K562 (cell line): ENCODE data around the gene SUMF1. TPM values are rescaled to one million over a fixed set of nuclear protein-coding genes. Genes with fewer than 3 reads are reported as not detected.

Experiments
- BRF1 ChIP-seq: IDR thresholded peaks from 3 replicates; pipeline ENCODE4 v1.6.1; 2011; ENCODE audit warnings: borderline replicate concordance, mild to moderate bottlenecking; ENCODE audit not compliant: insufficient read length; ENCODE audit errors: extremely low read depth
- CREB1 ChIP-seq, 2 experiments: sonication (generic) in 1 of 2; formaldehyde crosslinking in 1 of 2; IDR thresholded peaks; 2 replicates each; pipeline versions ENCODE4 v1.6.1 to v1.8.0; 2012 to 2022; ENCODE audit warnings: inconsistent platforms in 1 of 2, mild to moderate bottlenecking in 1 of 2, missing genetic modification reagents in 1 of 2, moderate library complexity in 1 of 2
- CTBP1 ChIP-seq: fragments of 450-650 bp; IDR thresholded peaks from 2 replicates; pipeline ENCODE4 v1.6.1; 2016; ENCODE audit warnings: borderline replicate concordance
- ETV6 ChIP-seq, 3 experiments: fragments of 150-350 bp in 1 of 3; sonication (generic) in 1 of 3; formaldehyde crosslinking in 1 of 3; IDR thresholded peaks; 2 replicates each; pipeline versions ENCODE4 v1.6.1 to v1.8.0; 2014 to 2022; ENCODE audit warnings: borderline replicate concordance in 2 of 3, low read depth in 2 of 3, antibody characterized with exemption in 1 of 3, low read length in 1 of 3, mild to moderate bottlenecking in 1 of 3, missing genetic modification reagents in 1 of 3
- HOXB6 ChIP-seq: fragments of 250-450 bp; sonication (Bioruptor Pico); IDR thresholded peaks from 2 replicates; pipeline ENCODE4 v1.5.1; 2022; ENCODE audit warnings: mild to moderate bottlenecking, borderline replicate concordance
- MAFF ChIP-seq: IDR thresholded peaks from 2 replicates; pipeline ENCODE4 v1.6.1; 2012; ENCODE audit warnings: low read length, improper control_type of control experiment
- NFATC3 ChIP-seq: fragments of 450-650 bp; IDR thresholded peaks from 2 replicates; pipeline ENCODE4 v1.6.1; 2017; ENCODE audit warnings: mild to moderate bottlenecking
- NR4A1 ChIP-seq, 2 experiments: fragments of 250-450 bp in 1 of 2; fragments of 450-650 bp in 1 of 2; sonication (Bioruptor Pico) in 1 of 2; IDR thresholded peaks; 2 replicates each; pipeline versions ENCODE4 v1.4.0 to v1.6.1; 2016 to 2020; ENCODE audit warnings: mild to moderate bottlenecking in 2 of 2, missing compliant biosample characterization in 1 of 2, missing genetic modification characterization in 1 of 2, moderate library complexity in 1 of 2
- RAD51 ChIP-seq: fragments of 450-650 bp; IDR thresholded peaks from 2 replicates; pipeline ENCODE4 v1.7.1; 2016; ENCODE audit warnings: low read depth, mild to moderate bottlenecking, borderline replicate concordance
- RNF2 ChIP-seq: sonication (generic); IDR thresholded peaks from 2 replicates; pipeline ENCODE4 v1.6.1; 2016
- RUNX1 ChIP-seq: sonication (generic); IDR thresholded peaks from 2 replicates; pipeline ENCODE4 v1.6.1; 2016; ENCODE audit warnings: antibody characterized with exemption, low read depth
- SAFB2 ChIP-seq: fragments of 200-400 bp; formaldehyde crosslinking; IDR thresholded peaks from 2 replicates; pipeline ENCODE4 v1.6.1; 2018; ENCODE audit warnings: borderline replicate concordance, low read length, low read depth, moderate library complexity; ENCODE audit not compliant: severe bottlenecking
- TAL1 ChIP-seq: fragments of 450-650 bp; IDR thresholded peaks from 2 replicates; pipeline ENCODE4 v1.6.1; 2016; ENCODE audit warnings: mild to moderate bottlenecking
- TEAD4 ChIP-seq, 2 experiments: sonication (generic) in 1 of 2; formaldehyde crosslinking in 1 of 2; IDR thresholded peaks; 2 replicates each; pipeline versions ENCODE4 v1.6.1 to v1.8.0; 2012 to 2022; ENCODE audit warnings: borderline replicate concordance in 1 of 2, inconsistent platforms in 1 of 2, low read length in 1 of 2, mild to moderate bottlenecking in 1 of 2, missing genetic modification reagents in 1 of 2
- ZC3H8 ChIP-seq: fragments of 450-650 bp; IDR thresholded peaks from 2 replicates; pipeline ENCODE4 v1.6.1; 2017
- polyA plus RNA-seq, 8 experiments: library from polyadenylated mRNA; depleted of rRNA in 4 of 8; stranded (reverse) in 5 of 8; unstranded in 3 of 8; fragments of >200 nt; fragmentation: Nextera tagmentation in 2 of 8; fragmentation: Illumina TruSeq in 1 of 8; extraction: Ambion mirVana in 2 of 8; extraction: Trizol in 1 of 8; gene quantifications; 2 replicates each; pipeline versions ENCODE4 v1.2.1 to v1.2.3, GENCODE V29; 2011 to 2014; ENCODE audit warnings: inconsistent platforms in 1 of 8, missing spikeins in 1 of 8
- total RNA-seq, 7 experiments: library from RNA; depleted of rRNA in 6 of 7; stranded (reverse); fragments of >200 nt in 6 of 7; fragmentation: Illumina TruSeq in 2 of 7; extraction: Trizol in 2 of 7; gene quantifications; 2 replicates each; pipeline versions ENCODE4 v1.2.1 to v1.2.3, GENCODE V29; 2011 to 2021; ENCODE audit warnings: low replicate concordance in 1 of 7
- TF ChIP-seq, protein P1 (sequence below): fragments of 450-650 bp; formaldehyde crosslinking; IDR thresholded peaks from 2 replicates; pipeline ENCODE4 v1.4.0; 2020; ENCODE audit warnings: mild to moderate bottlenecking, moderate library complexity
- TF ChIP-seq, protein P2 (sequence below): sonication (generic); formaldehyde crosslinking; IDR thresholded peaks from 2 replicates; pipeline ENCODE4 v1.8.1; 2023; ENCODE audit warnings: mild to moderate bottlenecking, missing genetic modification reagents
- TF ChIP-seq, protein P3 (sequence below): fragments of 250-450 bp; sonication (Bioruptor Pico); IDR thresholded peaks from 2 replicates; pipeline ENCODE4 v1.5.0; 2021; ENCODE audit warnings: mild to moderate bottlenecking, borderline replicate concordance
- TF ChIP-seq, protein P4 (sequence below): conservative IDR thresholded peaks from 2 replicates; pipeline ENCODE4 v1.6.1; 2011; ENCODE audit warnings: low read depth, mild to moderate bottlenecking, low read length; ENCODE audit not compliant: control insufficient read depth

The SUMF1 gene
- total and polyA plus RNA-seq, 9 of the 15 experiments (the other 6 are each of a cell fraction or from before 2014, with no cell fraction given), result 1.3 to 7.4 (median 4.2) TPM

DNA sequence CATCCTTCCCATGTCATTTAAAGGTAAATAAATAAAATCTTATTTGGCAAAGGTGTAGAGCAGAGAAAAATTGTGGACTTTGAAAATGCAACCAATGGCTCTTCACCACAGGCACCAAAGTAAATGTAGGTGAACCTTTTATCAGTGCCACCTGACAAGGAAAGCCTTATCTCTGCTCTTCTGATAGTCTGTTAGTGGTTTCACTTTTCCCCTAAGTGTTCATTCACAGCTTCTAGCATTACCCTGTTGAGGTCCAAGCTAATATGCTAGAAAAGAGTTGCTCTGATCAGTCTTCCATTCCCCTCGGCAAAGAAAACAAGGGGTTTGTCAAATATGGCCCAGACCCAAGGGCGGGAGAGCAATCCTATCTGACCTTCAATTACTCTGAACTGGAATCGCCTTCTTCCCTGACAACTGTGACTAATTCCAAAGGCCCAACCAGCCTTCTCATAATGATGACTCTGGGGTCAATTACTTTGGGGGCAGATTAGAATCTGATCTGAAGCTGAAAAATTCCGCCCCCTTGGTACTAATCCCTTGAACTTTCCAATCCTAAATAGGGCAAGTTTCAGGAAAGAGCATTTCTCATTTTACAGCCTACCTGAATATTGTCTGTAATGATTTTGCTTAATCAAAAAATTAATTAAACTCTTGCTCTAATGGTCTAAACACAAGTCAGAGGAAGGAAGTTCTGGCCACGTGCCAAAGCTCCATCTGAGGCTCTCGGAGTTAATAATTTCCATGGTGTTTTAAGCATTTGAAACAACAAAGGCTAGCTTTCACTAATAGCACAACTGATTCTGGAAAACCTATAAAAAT, 111.5 kb downstream of the SUMF1 start (continued):
- TF ChIP-seq, protein P1, sequence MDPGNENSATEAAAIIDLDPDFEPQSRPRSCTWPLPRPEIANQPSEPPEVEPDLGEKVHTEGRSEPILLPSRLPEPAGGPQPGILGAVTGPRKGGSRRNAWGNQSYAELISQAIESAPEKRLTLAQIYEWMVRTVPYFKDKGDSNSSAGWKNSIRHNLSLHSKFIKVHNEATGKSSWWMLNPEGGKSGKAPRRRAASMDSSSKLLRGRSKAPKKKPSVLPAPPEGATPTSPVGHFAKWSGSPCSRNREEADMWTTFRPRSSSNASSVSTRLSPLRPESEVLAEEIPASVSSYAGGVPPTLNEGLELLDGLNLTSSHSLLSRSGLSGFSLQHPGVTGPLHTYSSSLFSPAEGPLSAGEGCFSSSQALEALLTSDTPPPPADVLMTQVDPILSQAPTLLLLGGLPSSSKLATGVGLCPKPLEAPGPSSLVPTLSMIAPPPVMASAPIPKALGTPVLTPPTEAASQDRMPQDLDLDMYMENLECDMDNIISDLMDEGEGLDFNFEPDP, result no peak
- TF ChIP-seq BRF1 (no peak), NFATC3 (no peak), CTBP1 (peak; percentile 68; the same call in 1 of the 2 replicates), SAFB2 (no peak), CREB1 (IDR thresholded peaks at IDR 0.05) (no peak), CREB1 (CRISPR knock-in tag; IDR thresholded peaks at IDR 0.05) (no peak), MAFF (no peak), RNF2 (no peak), HOXB6 (no peak), TAL1 (peak; percentile 78), ZC3H8 (no peak), NR4A1 (CRISPR knock-in tag; IDR thresholded peaks at IDR 0.05) (no peak), NR4A1 (tag; IDR thresholded peaks at IDR 0.05) (no peak), RUNX1 (no peak), ETV6 (IDR thresholded peaks at IDR 0.05; ENCODE audit: borderline replicate concordance in 1 of 2, low read depth in 2 of 2, low read length in 1 of 2) (no peak), ETV6 (CRISPR knock-in tag; IDR thresholded peaks at IDR 0.05; ENCODE audit: borderline replicate concordance) (no peak), TEAD4 (IDR thresholded peaks at IDR 0.05; ENCODE audit: low read length) (peak; percentile 76), TEAD4 (CRISPR knock-in tag; IDR thresholded peaks at IDR 0.05; ENCODE audit: borderline replicate concordance) (no peak), RAD51 (no peak)
- TF ChIP-seq, protein P2, sequence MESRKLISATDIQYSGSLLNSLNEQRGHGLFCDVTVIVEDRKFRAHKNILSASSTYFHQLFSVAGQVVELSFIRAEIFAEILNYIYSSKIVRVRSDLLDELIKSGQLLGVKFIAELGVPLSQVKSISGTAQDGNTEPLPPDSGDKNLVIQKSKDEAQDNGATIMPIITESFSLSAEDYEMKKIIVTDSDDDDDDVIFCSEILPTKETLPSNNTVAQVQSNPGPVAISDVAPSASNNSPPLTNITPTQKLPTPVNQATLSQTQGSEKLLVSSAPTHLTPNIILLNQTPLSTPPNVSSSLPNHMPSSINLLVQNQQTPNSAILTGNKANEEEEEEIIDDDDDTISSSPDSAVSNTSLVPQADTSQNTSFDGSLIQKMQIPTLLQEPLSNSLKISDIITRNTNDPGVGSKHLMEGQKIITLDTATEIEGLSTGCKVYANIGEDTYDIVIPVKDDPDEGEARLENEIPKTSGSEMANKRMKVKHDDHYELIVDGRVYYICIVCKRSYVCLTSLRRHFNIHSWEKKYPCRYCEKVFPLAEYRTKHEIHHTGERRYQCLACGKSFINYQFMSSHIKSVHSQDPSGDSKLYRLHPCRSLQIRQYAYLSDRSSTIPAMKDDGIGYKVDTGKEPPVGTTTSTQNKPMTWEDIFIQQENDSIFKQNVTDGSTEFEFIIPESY, result no peak
- TF ChIP-seq, protein P3, sequence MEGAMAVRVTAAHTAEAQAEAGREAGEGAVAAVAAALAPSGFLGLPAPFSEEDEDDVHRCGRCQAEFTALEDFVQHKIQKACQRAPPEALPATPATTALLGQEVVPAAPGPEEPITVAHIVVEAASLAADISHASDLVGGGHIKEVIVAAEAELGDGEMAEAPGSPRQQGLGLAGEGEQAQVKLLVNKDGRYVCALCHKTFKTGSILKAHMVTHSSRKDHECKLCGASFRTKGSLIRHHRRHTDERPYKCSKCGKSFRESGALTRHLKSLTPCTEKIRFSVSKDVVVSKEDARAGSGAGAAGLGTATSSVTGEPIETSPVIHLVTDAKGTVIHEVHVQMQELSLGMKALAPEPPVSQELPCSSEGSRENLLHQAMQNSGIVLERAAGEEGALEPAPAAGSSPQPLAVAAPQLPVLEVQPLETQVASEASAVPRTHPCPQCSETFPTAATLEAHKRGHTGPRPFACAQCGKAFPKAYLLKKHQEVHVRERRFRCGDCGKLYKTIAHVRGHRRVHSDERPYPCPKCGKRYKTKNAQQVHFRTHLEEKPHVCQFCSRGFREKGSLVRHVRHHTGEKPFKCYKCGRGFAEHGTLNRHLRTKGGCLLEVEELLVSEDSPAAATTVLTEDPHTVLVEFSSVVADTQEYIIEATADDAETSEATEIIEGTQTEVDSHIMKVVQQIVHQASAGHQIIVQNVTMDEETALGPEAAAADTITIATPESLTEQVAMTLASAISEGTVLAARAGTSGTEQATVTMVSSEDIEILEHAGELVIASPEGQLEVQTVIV (CRISPR knock-in tag), result no peak
- TF ChIP-seq, protein P4, sequence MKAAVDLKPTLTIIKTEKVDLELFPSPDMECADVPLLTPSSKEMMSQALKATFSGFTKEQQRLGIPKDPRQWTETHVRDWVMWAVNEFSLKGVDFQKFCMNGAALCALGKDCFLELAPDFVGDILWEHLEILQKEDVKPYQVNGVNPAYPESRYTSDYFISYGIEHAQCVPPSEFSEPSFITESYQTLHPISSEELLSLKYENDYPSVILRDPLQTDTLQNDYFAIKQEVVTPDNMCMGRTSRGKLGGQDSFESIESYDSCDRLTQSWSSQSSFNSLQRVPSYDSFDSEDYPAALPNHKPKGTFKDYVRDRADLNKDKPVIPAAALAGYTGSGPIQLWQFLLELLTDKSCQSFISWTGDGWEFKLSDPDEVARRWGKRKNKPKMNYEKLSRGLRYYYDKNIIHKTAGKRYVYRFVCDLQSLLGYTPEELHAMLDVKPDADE, result no peak
